Medulla oblongata (tissue), 1 donor: ENCODE data around the gene TMA16.
"Not testable (repeated sequence)": the region's sequence is repeated elsewhere in the genome, so short reads cannot be mapped to it uniquely, and the experiment has no call there.

Experiments used
- DNase-seq: peaks from one replicate; pipeline ENCODE4 v3.0.0-alpha.2; 2015; ENCODE audit errors: extremely low spot score

Gene TMA16

GRCh38 chr4:163515198-163515597 is 20.7 kb downstream of the TMA16 start:
- no peak for DNase-seq

- no peak for DNase-seq
These were observed 29.4 kb downstream of the TMA16 start for GRCh38 chr4:163523791-163524365.

GRCh38 chr4:163525982-163526381 is 31.5 kb downstream of the TMA16 start:
- no peak for DNase-seq

- no peak for DNase-seq
These were observed 32.7 kb downstream of the TMA16 start for GRCh38 chr4:163527172-163527571.

DNA sequence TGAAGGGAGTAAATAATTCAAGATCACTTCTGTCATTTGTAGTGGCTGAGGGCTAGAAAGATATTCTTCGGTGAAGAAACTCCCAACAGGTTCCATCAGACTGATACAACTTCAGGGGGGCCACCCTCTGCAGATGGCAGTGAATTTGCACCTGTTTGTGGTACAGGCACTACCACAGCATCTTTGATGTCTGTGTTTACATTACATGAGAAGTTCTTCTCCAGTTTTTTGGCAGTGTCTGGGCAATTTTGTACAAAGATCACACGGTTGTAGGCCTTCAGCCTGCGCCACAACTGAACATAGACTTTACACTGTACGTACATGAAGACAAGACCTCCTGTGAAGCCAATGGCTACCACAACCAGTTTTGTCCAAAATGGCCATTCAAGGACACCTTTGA is 34.2 kb downstream of the TMA16 start:
- no peak for DNase-seq

- DNase-seq: no peak
These were observed 39.6 kb downstream of the TMA16 start for GRCh38 chr4:163534056-163534455.

GRCh38 chr4:163535657-163536056 is 41.2 kb downstream of the TMA16 start:
- no peak for DNase-seq

DNA sequence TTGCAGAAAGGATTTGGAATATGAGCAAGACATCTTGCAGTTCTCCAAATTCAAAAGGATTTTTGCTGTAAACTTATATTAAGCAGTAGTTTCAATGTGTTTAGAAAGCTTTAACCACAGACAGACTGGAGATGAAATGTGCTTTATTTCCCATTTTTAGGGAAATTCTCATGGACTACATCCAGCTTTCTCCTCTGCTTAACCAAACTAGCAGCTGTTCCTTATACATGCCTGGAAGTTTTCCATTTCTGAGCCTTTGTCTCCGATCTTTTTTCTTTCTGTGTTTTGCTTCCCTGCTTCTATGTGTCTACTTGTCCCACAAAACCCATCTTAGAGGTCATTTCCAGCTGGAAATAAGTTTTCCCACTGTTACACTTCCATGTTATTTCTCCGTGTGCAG is 41.6 kb downstream of the TMA16 start:
- no peak for DNase-seq

GRCh38 chr4:163537114-163537513 is 42.6 kb downstream of the TMA16 start:
- DNase-seq: no peak

- DNase-seq: not testable (repeated sequence)
These were observed 44.3 kb downstream of the TMA16 start for GRCh38 chr4:163538820-163539219.

GRCh38 chr4:163540448-163540847 is 46.0 kb downstream of the TMA16 start:
- DNase-seq: no peak

DNA sequence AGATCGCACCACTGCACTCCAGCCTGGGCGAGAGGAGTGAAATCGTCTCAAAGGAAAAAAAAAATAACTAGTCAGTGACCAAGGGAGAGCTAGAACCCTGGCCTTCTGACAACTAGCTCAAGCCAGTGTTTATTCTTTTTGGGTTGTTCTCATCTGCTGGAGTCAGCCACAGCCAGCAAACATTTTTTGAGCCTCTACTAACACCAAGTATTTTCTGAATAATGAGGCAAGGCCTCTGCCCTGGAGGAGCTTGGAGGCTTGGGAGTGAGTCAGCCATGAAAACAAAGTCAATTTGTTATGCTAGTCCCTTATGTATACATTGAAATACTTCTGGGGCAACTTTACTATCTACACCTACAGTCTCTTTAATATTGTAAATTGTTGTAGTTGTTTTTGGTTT is 46.5 kb downstream of the TMA16 start:
- no peak for DNase-seq

GRCh38 chr4:163542275-163542674 is 47.8 kb downstream of the TMA16 start:
- DNase-seq: no peak

DNA sequence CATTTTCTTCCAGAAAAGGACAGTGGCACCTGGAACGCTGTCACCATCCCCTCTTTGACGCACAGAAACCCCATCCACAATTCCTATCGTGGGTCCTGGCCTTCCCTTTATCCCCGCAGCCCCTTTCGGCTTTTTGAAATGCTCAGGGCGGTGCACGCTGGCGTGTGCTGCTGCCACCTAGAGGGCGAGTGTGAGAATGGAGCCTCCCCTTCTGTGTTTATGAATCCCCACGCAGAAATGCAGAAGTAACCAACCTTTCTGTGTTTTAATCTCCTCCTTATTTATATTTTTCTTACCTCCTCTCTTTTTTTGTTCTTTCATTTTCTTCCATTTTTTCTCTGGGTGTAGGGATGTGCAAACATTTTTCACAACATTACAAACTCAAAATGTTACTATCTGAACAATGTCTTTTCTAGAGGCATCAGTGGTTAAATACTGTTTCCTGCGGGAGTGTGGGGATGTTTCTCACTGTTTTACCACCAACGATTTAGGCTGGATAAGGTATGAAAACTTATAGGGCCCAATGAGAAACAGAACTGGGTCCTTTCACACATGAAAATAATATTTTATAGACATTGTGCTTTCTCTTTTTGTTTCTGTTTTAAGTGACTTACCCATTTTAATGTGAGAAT is 50.0 kb downstream of the TMA16 start:
- DNase-seq: peak; percentile 78

- DNase-seq: peak; percentile 77
These were observed 54.2 kb downstream of the TMA16 start for GRCh38 chr4:163548481-163549243.

GRCh38 chr4:163550869-163551267 is 56.4 kb downstream of the TMA16 start:
- no peak for DNase-seq

DNA sequence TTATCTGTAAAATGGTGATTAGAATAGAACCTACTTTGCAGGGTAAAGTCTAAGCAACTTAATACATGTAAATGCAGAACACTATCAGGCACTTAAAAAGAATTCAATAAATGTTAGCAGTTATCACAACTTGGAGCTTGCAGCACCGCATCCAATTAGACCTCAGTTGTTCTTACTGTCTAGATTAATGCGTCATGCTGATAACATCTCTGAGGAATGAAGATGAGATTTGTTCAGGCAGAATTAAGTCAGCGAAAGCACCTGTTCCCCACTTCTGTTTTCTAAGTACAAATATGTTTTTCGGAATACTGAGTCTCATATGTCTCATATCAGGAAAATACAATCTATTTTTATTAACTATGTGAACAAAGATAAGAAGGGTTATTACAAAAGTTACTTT is 58.7 kb downstream of the TMA16 start:
- no peak for DNase-seq

GRCh38 chr4:163554870-163555465 is 60.5 kb downstream of the TMA16 start:
- DNase-seq: peak; percentile 32

- DNase-seq: peak; percentile 69
These were observed 61.7 kb downstream of the TMA16 start for GRCh38 chr4:163556177-163556576.

DNA sequence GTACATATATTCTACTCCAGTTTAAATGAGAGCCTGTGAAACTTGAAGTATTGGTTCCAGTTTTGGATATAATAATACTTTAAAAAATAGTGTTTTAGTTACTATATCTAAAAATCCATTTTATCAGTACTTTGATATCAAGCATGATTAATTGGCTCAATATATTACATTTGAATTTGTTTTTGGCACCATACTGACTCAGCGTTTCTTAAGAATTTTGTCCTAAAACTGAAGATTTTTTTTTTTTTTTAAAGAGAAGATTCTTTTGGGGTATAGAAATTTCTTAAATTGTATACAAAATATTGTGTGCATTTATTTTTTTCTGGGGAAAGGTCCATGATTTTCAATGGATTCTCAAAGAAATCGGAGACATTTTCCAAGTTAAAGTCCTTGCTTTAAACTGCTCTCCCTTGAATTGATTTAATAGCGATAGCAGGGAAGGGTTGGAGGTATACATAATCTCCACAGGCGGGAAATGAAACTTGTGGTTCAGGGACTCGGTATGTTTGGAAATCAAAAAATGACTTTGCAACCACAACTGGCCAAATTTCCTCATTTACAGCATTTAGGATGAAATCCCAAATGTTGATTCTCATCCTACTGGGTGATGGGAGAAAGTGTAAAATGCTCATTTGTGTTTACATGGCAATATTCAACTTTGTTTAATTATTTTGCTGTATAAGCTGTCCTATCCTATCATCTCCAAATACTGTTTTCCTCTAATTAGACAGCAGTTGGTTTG is 62.3 kb downstream of the TMA16 start:
- DNase-seq: peak; percentile 23

- DNase-seq: peak; percentile 10
These were observed 64.1 kb downstream of the TMA16 start for GRCh38 chr4:163558539-163559044.

- no peak for DNase-seq
These were observed 68.0 kb downstream of the TMA16 start for GRCh38 chr4:163562496-163562895.
